ENCODE results near the gene CFAP61.

Gene CFAP61

GRCh38 chr20:20078041-20078440 lies 25.7 kb downstream of the CFAP61 start:
- Histone ChIP-seq H3K4me3 (ENCODE audit: low read depth in 1 of 2, low read length in 2 of 2) (no peak overlapping the region), H3K9ac (ENCODE audit: low read length) (no peak overlapping the region), H3K27ac (ENCODE audit: low read depth, low read length) (no peak overlapping the region), H3K27me3 (ENCODE audit: control insufficient read depth in 1 of 2, insufficient read depth in 2 of 2, low read length in 2 of 2) (no peaks in the 10 kb centered on the region), H3K9me3 (ENCODE audit: low read length) (no peaks in the 10 kb centered on the region), H3K36me3 (ENCODE audit: insufficient read depth, low read length) (no peaks in the 10 kb centered on the region), H3K4me1 (ENCODE audit: insufficient read depth, low read length) (no peaks in the 10 kb centered on the region)

DNA sequence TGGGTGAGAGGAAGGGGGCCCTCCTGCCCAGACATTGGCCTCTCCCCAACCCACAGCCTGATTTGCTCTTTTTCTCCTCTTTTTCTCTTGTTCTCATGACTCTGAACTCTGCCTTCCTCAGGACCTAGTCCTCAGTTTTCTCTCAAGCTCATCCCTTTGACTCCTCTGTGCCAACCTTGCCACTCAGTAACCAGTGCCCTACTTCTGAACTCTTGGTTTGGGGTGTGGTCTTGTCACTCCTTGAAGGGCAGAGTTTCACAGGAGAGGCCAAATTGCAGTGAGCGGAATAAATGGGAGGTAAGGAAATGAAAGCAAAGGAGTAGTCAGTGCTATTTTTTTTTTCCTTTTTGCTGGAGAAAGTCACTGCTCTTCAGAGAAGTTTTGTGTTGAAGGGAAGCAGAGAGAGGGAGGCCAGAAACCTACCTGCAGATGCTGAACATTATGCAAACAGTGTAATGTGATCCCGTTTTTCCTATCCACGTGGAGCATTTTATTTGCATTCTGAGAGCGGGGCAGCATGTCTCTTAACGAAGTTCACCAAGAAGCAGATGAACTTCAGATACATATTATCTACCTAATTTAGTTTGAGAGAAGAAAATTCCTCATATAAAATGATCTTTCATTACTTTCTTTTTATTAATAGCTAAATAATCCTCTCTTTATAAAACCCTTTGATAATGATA lies 26.9 kb downstream of the CFAP61 start:
- H3K27me3 ChIP-seq (ENCODE audit: control insufficient read depth in 1 of 2, insufficient read depth in 2 of 2, low read length in 2 of 2), result no peaks in the 10 kb centered on the region
- H3K9ac ChIP-seq (ENCODE audit: low read length), result no peak overlapping the region
- H3K4me3 ChIP-seq (ENCODE audit: low read depth in 1 of 2, low read length in 2 of 2), result no peak overlapping the region
- H3K9me3 ChIP-seq (ENCODE audit: low read length), result no peaks in the 10 kb centered on the region
- H3K36me3 ChIP-seq (ENCODE audit: insufficient read depth, low read length), result no peaks in the 10 kb centered on the region
- no peak overlapping the region for H3K27ac ChIP-seq (ENCODE audit: low read depth, low read length)
- peaks cover 7% of the 10 kb centered on the region for H3K4me1 ChIP-seq (ENCODE audit: insufficient read depth, low read length)

GRCh38 chr20:20083807-20084206 lies 31.5 kb downstream of the CFAP61 start:
- H3K36me3 ChIP-seq (ENCODE audit: insufficient read depth, low read length), result no peaks in the 10 kb centered on the region
- H3K27me3 ChIP-seq (ENCODE audit: control insufficient read depth in 1 of 2, insufficient read depth in 2 of 2, low read length in 2 of 2), result no peaks in the 10 kb centered on the region
- no peaks in the 10 kb centered on the region for H3K9me3 ChIP-seq (ENCODE audit: low read length)
- H3K9ac ChIP-seq (ENCODE audit: low read length), result no peak overlapping the region
- H3K4me1 ChIP-seq (ENCODE audit: insufficient read depth, low read length), result peaks cover 11% of the 10 kb centered on the region
- peak overlapping the region in 1 of 2 donors; percentile 38 for H3K4me3 ChIP-seq (ENCODE audit: low read depth in 1 of 2, low read length in 2 of 2)
- no peak overlapping the region for H3K27ac ChIP-seq (ENCODE audit: low read depth, low read length)

DNA sequence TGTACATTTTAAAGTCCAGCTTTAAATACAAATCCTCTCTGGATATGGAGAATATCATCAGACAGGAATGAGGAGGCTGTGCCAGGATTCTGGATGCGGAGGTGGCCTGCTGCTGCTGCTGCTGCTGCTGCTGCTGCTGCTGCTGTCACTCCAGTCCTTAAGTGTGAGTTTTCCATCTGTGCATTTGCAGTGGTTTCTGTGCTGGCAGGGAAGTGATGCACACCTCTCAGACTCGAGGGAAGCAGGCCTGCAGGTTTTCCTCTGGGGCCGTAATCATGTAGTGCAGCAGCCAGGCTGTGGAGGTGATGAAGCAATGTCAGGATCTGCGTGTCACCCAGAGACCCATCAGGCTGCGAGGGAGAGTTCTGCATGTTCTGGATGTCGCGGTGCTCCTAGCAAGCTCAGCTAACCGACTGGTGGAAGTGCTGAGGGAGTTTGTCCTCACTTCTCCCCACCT lies 32.0 kb downstream of the CFAP61 start:
- H3K4me3 ChIP-seq (ENCODE audit: low read depth in 1 of 2, low read length in 2 of 2), result peak overlapping the region in 1 of 2 donors; percentile 38
- H3K9me3 ChIP-seq (ENCODE audit: low read length), result no peaks in the 10 kb centered on the region
- peaks cover 11% of the 10 kb centered on the region for H3K4me1 ChIP-seq (ENCODE audit: insufficient read depth, low read length)
- H3K9ac ChIP-seq (ENCODE audit: low read length), result no peak overlapping the region
- no peaks in the 10 kb centered on the region for H3K27me3 ChIP-seq (ENCODE audit: control insufficient read depth in 1 of 2, insufficient read depth in 2 of 2, low read length in 2 of 2)
- H3K27ac ChIP-seq (ENCODE audit: low read depth, low read length), result no peak overlapping the region
- no peaks in the 10 kb centered on the region for H3K36me3 ChIP-seq (ENCODE audit: insufficient read depth, low read length)

DNA sequence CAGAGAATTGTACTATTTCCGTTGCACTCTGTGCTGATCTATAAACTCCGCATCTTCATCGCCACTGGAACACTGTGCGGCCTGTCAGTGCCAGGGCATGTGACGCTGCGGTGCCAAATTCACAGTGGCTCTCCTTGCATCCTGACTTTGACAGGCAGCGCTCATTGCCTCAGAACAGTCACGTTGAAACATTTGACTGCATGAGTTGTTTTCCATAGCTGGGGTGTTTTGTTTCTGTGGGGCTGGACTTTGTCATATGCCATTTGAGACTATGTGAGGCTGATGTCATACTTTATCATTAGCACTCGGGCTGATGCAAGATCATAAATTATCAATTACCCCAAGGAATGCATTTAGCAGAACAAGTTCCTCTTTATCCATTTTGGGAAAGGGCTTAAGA lies 32.7 kb downstream of the CFAP61 start:
- Histone ChIP-seq H3K36me3 (ENCODE audit: insufficient read depth, low read length) (no peaks in the 10 kb centered on the region), H3K27ac (ENCODE audit: low read depth, low read length) (no peak overlapping the region), H3K4me3 (ENCODE audit: low read depth in 1 of 2, low read length in 2 of 2) (no peak overlapping the region), H3K9me3 (ENCODE audit: low read length) (no peaks in the 10 kb centered on the region), H3K27me3 (ENCODE audit: control insufficient read depth in 1 of 2, insufficient read depth in 2 of 2, low read length in 2 of 2) (no peaks in the 10 kb centered on the region), H3K9ac (ENCODE audit: low read length) (no peak overlapping the region), H3K4me1 (ENCODE audit: insufficient read depth, low read length) (peaks cover 11% of the 10 kb centered on the region)

- Histone ChIP-seq H3K36me3 (ENCODE audit: insufficient read depth, low read length) (no peaks in the 10 kb centered on the region), H3K27me3 (ENCODE audit: control insufficient read depth in 1 of 2, insufficient read depth in 2 of 2, low read length in 2 of 2) (no peaks in the 10 kb centered on the region), H3K4me1 (ENCODE audit: insufficient read depth, low read length) (peaks cover 11% of the 10 kb centered on the region), H3K9ac (ENCODE audit: low read length) (no peak overlapping the region), H3K27ac (ENCODE audit: low read depth, low read length) (no peak overlapping the region), H3K9me3 (ENCODE audit: low read length) (no peaks in the 10 kb centered on the region), H3K4me3 (ENCODE audit: low read depth in 1 of 2, low read length in 2 of 2) (no peak overlapping the region)
Measured at GRCh38 chr20:20085812-20086211, 33.5 kb downstream of the CFAP61 start.

DNA sequence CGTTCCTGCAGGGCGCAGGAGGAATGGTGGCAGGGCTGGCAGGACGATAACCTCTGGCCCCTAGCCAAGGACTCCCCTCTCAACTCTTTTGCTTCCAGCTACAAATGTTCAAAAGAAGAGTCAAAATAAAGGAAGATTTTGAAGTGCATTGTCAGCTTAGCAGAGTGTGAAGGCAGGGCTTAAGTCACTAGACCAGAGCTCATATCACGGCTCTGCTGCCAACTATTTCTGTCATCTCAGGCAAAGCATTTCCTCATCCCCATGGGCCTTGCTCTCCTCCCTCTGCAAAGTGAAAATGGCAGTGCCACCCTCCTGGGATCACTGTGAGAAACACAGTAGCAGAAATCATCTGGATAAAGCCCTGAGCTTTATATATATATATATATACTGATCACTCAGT lies 36.7 kb downstream of the CFAP61 start:
- Histone ChIP-seq H3K4me1 (ENCODE audit: insufficient read depth, low read length) (peaks cover 6% of the 10 kb centered on the region), H3K4me3 (ENCODE audit: low read depth in 1 of 2, low read length in 2 of 2) (no peak overlapping the region), H3K27ac (ENCODE audit: low read depth, low read length) (no peak overlapping the region), H3K27me3 (ENCODE audit: control insufficient read depth in 1 of 2, insufficient read depth in 2 of 2, low read length in 2 of 2) (no peaks in the 10 kb centered on the region), H3K9ac (ENCODE audit: low read length) (no peak overlapping the region), H3K36me3 (ENCODE audit: insufficient read depth, low read length) (no peaks in the 10 kb centered on the region), H3K9me3 (ENCODE audit: low read length) (no peaks in the 10 kb centered on the region)

DNA sequence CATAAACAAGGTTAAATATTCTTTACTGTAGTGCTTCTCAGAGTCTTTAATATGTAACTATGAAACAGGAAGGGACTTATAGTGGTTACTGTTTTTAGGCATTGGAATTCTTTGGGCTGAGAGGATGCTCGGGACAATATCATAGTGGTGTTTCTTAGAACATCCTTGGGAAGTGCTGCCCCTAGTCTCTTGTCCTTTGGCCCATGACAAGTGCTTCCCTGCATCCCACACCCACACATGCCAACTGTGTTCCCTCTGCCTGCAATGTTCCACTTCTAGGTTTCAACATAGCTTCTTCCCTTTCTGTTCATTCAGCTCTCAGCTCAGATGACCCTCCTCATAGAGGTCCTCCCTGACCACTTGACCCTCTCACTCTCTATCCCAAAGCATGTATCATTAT lies 37.6 kb downstream of the CFAP61 start:
- no peak overlapping the region for H3K9ac ChIP-seq (ENCODE audit: low read length)
- H3K27me3 ChIP-seq (ENCODE audit: control insufficient read depth in 1 of 2, insufficient read depth in 2 of 2, low read length in 2 of 2), result no peaks in the 10 kb centered on the region
- no peak overlapping the region for H3K4me3 ChIP-seq (ENCODE audit: low read depth in 1 of 2, low read length in 2 of 2)
- no peak overlapping the region for H3K27ac ChIP-seq (ENCODE audit: low read depth, low read length)
- no peaks in the 10 kb centered on the region for H3K4me1 ChIP-seq (ENCODE audit: insufficient read depth, low read length)
- H3K36me3 ChIP-seq (ENCODE audit: insufficient read depth, low read length), result no peaks in the 10 kb centered on the region
- no peaks in the 10 kb centered on the region for H3K9me3 ChIP-seq (ENCODE audit: low read length)

GRCh38 chr20:20092827-20093226 lies 40.5 kb downstream of the CFAP61 start:
- Histone ChIP-seq H3K9me3 (ENCODE audit: low read length) (no peaks in the 10 kb centered on the region), H3K9ac (ENCODE audit: low read length) (no peak overlapping the region), H3K27ac (ENCODE audit: low read depth, low read length) (no peak overlapping the region), H3K4me3 (ENCODE audit: low read depth in 1 of 2, low read length in 2 of 2) (no peak overlapping the region), H3K36me3 (ENCODE audit: insufficient read depth, low read length) (no peaks in the 10 kb centered on the region), H3K27me3 (ENCODE audit: control insufficient read depth in 1 of 2, insufficient read depth in 2 of 2, low read length in 2 of 2) (no peaks in the 10 kb centered on the region), H3K4me1 (ENCODE audit: insufficient read depth, low read length) (no peaks in the 10 kb centered on the region)

DNA sequence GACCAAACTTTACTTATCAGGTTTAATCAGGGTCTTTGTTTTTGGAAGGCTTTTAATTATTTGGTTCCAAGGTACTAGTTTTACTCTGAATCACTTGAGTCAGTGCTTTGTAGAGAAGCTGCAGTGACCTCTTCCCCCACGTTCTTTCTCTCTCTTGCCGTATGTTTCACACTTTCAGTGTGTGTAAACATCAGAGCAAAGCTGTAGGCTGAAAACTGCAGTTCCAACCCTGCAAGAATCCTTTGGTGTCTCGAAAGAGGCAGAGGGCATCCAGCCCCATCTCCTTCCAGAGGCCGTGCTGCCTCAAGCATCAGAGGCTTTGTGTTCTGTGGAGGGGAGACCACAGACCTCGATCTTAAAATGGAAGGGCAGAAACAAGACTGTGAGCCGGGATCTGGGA lies 42.1 kb downstream of the CFAP61 start:
- Histone ChIP-seq H3K27me3 (ENCODE audit: control insufficient read depth in 1 of 2, insufficient read depth in 2 of 2, low read length in 2 of 2) (no peaks in the 10 kb centered on the region), H3K9me3 (ENCODE audit: low read length) (no peaks in the 10 kb centered on the region), H3K4me1 (ENCODE audit: insufficient read depth, low read length) (no peaks in the 10 kb centered on the region), H3K36me3 (ENCODE audit: insufficient read depth, low read length) (no peaks in the 10 kb centered on the region), H3K4me3 (ENCODE audit: low read depth in 1 of 2, low read length in 2 of 2) (no peak overlapping the region), H3K9ac (ENCODE audit: low read length) (no peak overlapping the region), H3K27ac (ENCODE audit: low read depth, low read length) (no peak overlapping the region)

DNA sequence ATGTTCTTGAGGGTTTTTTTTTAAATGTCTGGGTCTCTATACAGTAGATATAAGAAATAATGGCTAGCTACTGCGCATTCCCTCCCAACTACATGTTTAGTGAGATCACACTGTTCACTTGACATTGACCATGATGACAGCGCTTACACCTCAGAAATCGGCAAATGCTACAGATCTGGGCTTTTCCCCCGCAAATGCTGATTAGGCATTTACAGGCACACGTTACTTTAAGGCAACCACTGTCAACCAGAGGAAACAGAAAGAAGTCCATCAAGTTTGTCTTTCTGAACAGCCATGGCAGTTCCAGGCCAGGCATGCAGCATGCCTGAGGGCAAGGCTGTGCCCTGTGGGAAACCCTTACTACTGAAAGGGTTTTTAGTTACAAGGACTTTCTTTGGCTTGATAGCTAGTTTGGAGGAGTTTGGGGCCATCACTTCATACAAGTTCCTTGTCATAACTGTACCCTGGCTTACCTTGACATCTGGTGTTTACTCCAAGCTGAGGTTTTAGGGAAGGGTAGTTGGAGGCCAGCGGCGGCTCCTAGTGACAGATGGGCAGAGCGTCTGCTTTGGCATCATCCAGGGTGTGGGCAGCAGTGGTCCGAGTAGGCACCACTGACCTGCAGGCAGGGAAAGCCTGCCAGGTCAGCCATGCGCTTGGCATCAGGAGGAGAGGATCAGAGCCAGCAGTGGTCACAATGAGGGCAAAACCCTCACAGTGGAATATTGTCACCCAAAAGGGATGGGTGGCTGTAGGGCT lies 43.0 kb downstream of the CFAP61 start:
- Histone ChIP-seq H3K27me3 (ENCODE audit: control insufficient read depth in 1 of 2, insufficient read depth in 2 of 2, low read length in 2 of 2) (no peaks in the 10 kb centered on the region), H3K9me3 (ENCODE audit: low read length) (no peaks in the 10 kb centered on the region), H3K27ac (ENCODE audit: low read depth, low read length) (no peak overlapping the region), H3K4me1 (ENCODE audit: insufficient read depth, low read length) (no peaks in the 10 kb centered on the region), H3K4me3 (ENCODE audit: low read depth in 1 of 2, low read length in 2 of 2) (no peak overlapping the region), H3K36me3 (ENCODE audit: insufficient read depth, low read length) (no peaks in the 10 kb centered on the region), H3K9ac (ENCODE audit: low read length) (no peak overlapping the region)

- H3K9ac ChIP-seq (ENCODE audit: low read length), result no peak overlapping the region
- H3K4me1 ChIP-seq (ENCODE audit: insufficient read depth, low read length), result no peaks in the 10 kb centered on the region
- H3K27ac ChIP-seq (ENCODE audit: low read depth, low read length), result no peak overlapping the region
- H3K9me3 ChIP-seq (ENCODE audit: low read length), result no peaks in the 10 kb centered on the region
- H3K4me3 ChIP-seq (ENCODE audit: low read depth in 1 of 2, low read length in 2 of 2), result no peak overlapping the region
- H3K27me3 ChIP-seq (ENCODE audit: control insufficient read depth in 1 of 2, insufficient read depth in 2 of 2, low read length in 2 of 2), result no peaks in the 10 kb centered on the region
- H3K36me3 ChIP-seq (ENCODE audit: insufficient read depth, low read length), result no peaks in the 10 kb centered on the region
Measured at GRCh38 chr20:20096421-20096820, 44.1 kb downstream of the CFAP61 start.
